HCT116 (cell line): Measurements from ENCODE around the gene ACTA2. TPM values are rescaled to one million over a fixed set of nuclear protein-coding genes. Genes with fewer than 3 reads are reported as not detected.

Experiments used
- ATAC-seq: fragments of 200-7000 bp; cut with Tn5 transposase; 2 replicates; pipeline ENCODE4 v1.9.1; 2020; ENCODE audit warnings: mild to moderate bottlenecking, moderate library complexity
- BruUV-seq: library from RNA; stranded (reverse); fragments of 400-500 nt; replicated peaks from 2 replicates; lab custom pipeline; 2021; lab: Mats Ljungman, UMichigan
- CTCF ChIA-PET: fragments of 300-600 bp; sonication (Branson Sonifier 250); formaldehyde crosslinking; loops from one replicate; lab custom pipeline; 2021; ENCODE audit warnings: antibody characterized with exemption; lab: Charles Lee
- POLR2A ChIA-PET: fragments of 300-600, 350-600 bp; sonication (Branson Sonifier 250); formaldehyde crosslinking; loops from one replicate; lab custom pipeline; 2021; ENCODE audit warnings: antibody characterized with exemption; lab: Charles Lee
- RAD21 ChIA-PET, 2 experiments: fragments of 300-600 bp; sonication (Branson Sonifier 250); formaldehyde crosslinking; loops; one replicate each; lab custom pipeline; 2023; ENCODE audit warnings: low total read pairs in 2 of 2; ENCODE audit not compliant: uncharacterized antibody in 2 of 2, unreplicated experiment in 2 of 2, low non-redundant PET in 1 of 2; lab: Charles Lee
- DNase-seq: peaks from one replicate; pipeline ENCODE4 v3.0.0-alpha.2; 2010; ENCODE audit warnings: low read depth, low spot score
- H2AFZ ChIP-seq: fragments of 200-600 bp; shearing (Covaris generic), sonication (generic); 2 replicates; pipeline ENCODE4 v1.6.1; 2017; ENCODE audit warnings: low read depth, mixed run types, mixed read lengths, antibody characterized with exemption, low read length; ENCODE audit not compliant: poor library complexity, severe bottlenecking
- H3K27ac ChIP-seq: 2 replicates; pipeline ENCODE4 v1.5.1; 2012; ENCODE audit warnings: low read depth, low read length
- H3K27me3 ChIP-seq: fragments of 200-600 bp; sonication (generic); 2 replicates; pipeline ENCODE4 v1.6.1; 2016; ENCODE audit warnings: mixed run types, low read length, mixed read lengths; ENCODE audit not compliant: insufficient read depth
- H3K36me3 ChIP-seq, 2 experiments: fragments of 200-500 bp in 1 of 2; fragments of 200-600 bp in 1 of 2; sonication (Bioruptor generic) in 1 of 2; sonication (generic) in 1 of 2; 2 replicates each; pipeline versions ENCODE4 v1.5.1 to v1.6.1; 2014 to 2016; ENCODE audit warnings: low read length in 2 of 2, inconsistent platforms in 1 of 2, mixed read lengths in 1 of 2, mixed run types in 1 of 2; ENCODE audit not compliant: insufficient read depth in 2 of 2, control insufficient read depth in 1 of 2
- H3K4me1 ChIP-seq, 2 experiments: fragments of 200-600 bp in 1 of 2; sonication (generic) in 1 of 2; 2 replicates each; pipeline versions ENCODE4 v1.5.1 to v1.6.1; 2012 to 2017; ENCODE audit warnings: low read length in 2 of 2, inconsistent platforms in 1 of 2, mild to moderate bottlenecking in 1 of 2, mixed read lengths in 1 of 2, mixed run types in 1 of 2, moderate library complexity in 1 of 2; ENCODE audit not compliant: insufficient read depth in 2 of 2, control insufficient read depth in 1 of 2
- H3K4me2 ChIP-seq: fragments of 200-600 bp; sonication (generic); 2 replicates; pipeline ENCODE4 v1.6.1; 2017; ENCODE audit warnings: mixed run types, low read length, mixed read lengths
- H3K4me3 ChIP-seq, 2 experiments: fragments of 200-600 bp in 1 of 2; sonication (generic) in 1 of 2; replicated peaks in 1 of 2; 2 replicates each; pipeline ENCODE4 v1.5.1; 2011 to 2016; ENCODE audit warnings: low read length in 2 of 2, control low read depth in 1 of 2, low read depth in 1 of 2, mild to moderate bottlenecking in 1 of 2, mixed read lengths in 1 of 2, mixed run types in 1 of 2
- H3K79me2 ChIP-seq: fragments of 200-600 bp; sonication (generic); 2 replicates; pipeline ENCODE4 v1.6.1; 2017; ENCODE audit warnings: mild to moderate bottlenecking, mixed run types, low read length, moderate library complexity, mixed read lengths; ENCODE audit not compliant: insufficient read depth
- H3K9ac ChIP-seq: fragments of 200-600 bp; sonication (generic); 2 replicates; pipeline ENCODE4 v1.6.1; 2016; ENCODE audit warnings: low read length, mixed read lengths
- H3K9me2 ChIP-seq: fragments of 200-600 bp; sonication (generic), shearing (Covaris generic); 2 replicates; pipeline ENCODE4 v1.6.1; 2017; ENCODE audit warnings: mixed run types, mild to moderate bottlenecking, moderate library complexity; ENCODE audit not compliant: insufficient read depth
- H3K9me3 ChIP-seq, 2 experiments: fragments of 200-500 bp in 1 of 2; fragments of 200-600 bp in 1 of 2; sonication (Bioruptor generic) in 1 of 2; sonication (generic) in 1 of 2; 2 replicates each; pipeline ENCODE4 v1.6.1; 2014 to 2017; ENCODE audit warnings: low read length in 2 of 2, mixed read lengths in 2 of 2, inconsistent platforms in 1 of 2, low read depth in 1 of 2, mild to moderate bottlenecking in 1 of 2, mixed run types in 1 of 2, moderate library complexity in 1 of 2; ENCODE audit not compliant: control insufficient read depth in 1 of 2, insufficient read depth in 1 of 2
- H4K20me1 ChIP-seq: fragments of 200-600 bp; sonication (generic), shearing (Covaris generic); 2 replicates; pipeline ENCODE4 v1.6.1; 2017; ENCODE audit warnings: mixed run types, mild to moderate bottlenecking, moderate library complexity; ENCODE audit not compliant: insufficient read depth
- ATF3 ChIP-seq: IDR thresholded peaks from 2 replicates; pipeline ENCODE4 v1.6.1; 2012
- CBX3 ChIP-seq: IDR thresholded peaks from 2 replicates; pipeline ENCODE4 v1.6.1; 2012; ENCODE audit warnings: low read depth
- CEBPB ChIP-seq: IDR thresholded peaks from 2 replicates; pipeline ENCODE4 v1.6.1; 2012; ENCODE audit warnings: low read depth
- ELF1 ChIP-seq: IDR thresholded peaks from 2 replicates; pipeline ENCODE4 v1.6.1; 2012; ENCODE audit warnings: low read depth, borderline replicate concordance
- FOSL1 ChIP-seq: IDR thresholded peaks from 2 replicates; pipeline ENCODE4 v1.6.1; 2012; ENCODE audit warnings: low read depth
- JUND ChIP-seq: IDR thresholded peaks from 2 replicates; pipeline ENCODE4 v1.6.1; 2012
- MAX ChIP-seq: IDR thresholded peaks from 2 replicates; pipeline ENCODE4 v1.6.1; 2012
- POLR2A ChIP-seq: IDR thresholded peaks from 2 replicates; pipeline ENCODE4 v1.7.0; 2011; ENCODE audit warnings: borderline replicate concordance; ENCODE audit not compliant: insufficient read depth, insufficient read length; ENCODE audit errors: extremely low read depth
- RAD21 ChIP-seq: IDR thresholded peaks from 2 replicates; pipeline ENCODE4 v1.6.1; 2012; ENCODE audit warnings: low read depth, mild to moderate bottlenecking
- SP1 ChIP-seq: IDR thresholded peaks from 2 replicates; pipeline ENCODE4 v1.6.1; 2012; ENCODE audit warnings: low read depth
- TCF7L2 ChIP-seq: IDR thresholded peaks from 2 replicates; pipeline ENCODE4 v1.7.0; 2011; ENCODE audit warnings: borderline replicate concordance, inconsistent platforms; ENCODE audit not compliant: insufficient read depth, insufficient read length; ENCODE audit errors: extremely low read depth
- YY1 ChIP-seq: IDR thresholded peaks from 2 replicates; pipeline ENCODE4 v1.6.1; 2011; ENCODE audit warnings: low read length, low read depth, moderate library complexity, mild to moderate bottlenecking; ENCODE audit not compliant: insufficient replicate concordance; ENCODE audit errors: extremely low read depth
- ZBTB33 ChIP-seq: IDR thresholded peaks from 2 replicates; pipeline ENCODE4 v1.6.1; 2011; ENCODE audit warnings: mild to moderate bottlenecking, low read length, moderate library complexity; ENCODE audit not compliant: insufficient replicate concordance; ENCODE audit errors: extremely low read depth
- ZNF274 ChIP-seq: fragments of 200-500 bp; sonication (Bioruptor generic); IDR thresholded peaks from 2 replicates; pipeline ENCODE4 v1.6.1; 2014; ENCODE audit warnings: mild to moderate bottlenecking, low read depth, low read length, inconsistent platforms
- intact Hi-C: fragments of 100-400 bp; cut with micrococcal nuclease; formaldehyde crosslinking; loops from 2 replicates; pipeline ENCODE4 v1.10.0; 2022
- total RNA-seq: library from RNA; stranded (reverse); gene quantifications from one replicate; pipeline ENCODE4 v1.2.1, GENCODE V29; 2021; ENCODE audit not compliant: unreplicated experiment

Gene ACTA2
- total RNA-seq, 1 experiment from 2014 or later: 9.4 TPM

- TSS peak; percentile 48 for BruUV-seq
Observed at GRCh38 chr10:88989824-88990383, 37.3 kb upstream of the ACTA2 start.

GRCh38 chr10:88989423-88989822 is 36.9 kb upstream of the ACTA2 start:
- Histone ChIP-seq H3K9me2 (no peaks in the 10 kb centered on the region), H3K27me3 (no peaks in the 10 kb centered on the region), H3K79me2 (no peaks in the 10 kb centered on the region), H3K27ac (no peak overlapping the region), H3K4me2 (no peak overlapping the region), H2AFZ (no peak overlapping the region), H4K20me1 (no peaks in the 10 kb centered on the region), H3K36me3 (no peaks in the 10 kb centered on the region), H3K9me3 (no peaks in the 10 kb centered on the region), H3K4me1 (peaks cover 0 to 21% of the 10 kb centered on the region in 2 experiments; a peak in 3 of 4 replicates), H3K4me3 (no peak overlapping the region), H3K9ac (no peak overlapping the region)
- ChIA-PET POLR2A (no interaction called here), RAD21 (no interaction called here), CTCF (interaction anchor here (1.5 to 2.3 kb wide), 2 partner anchors 55 to 57 kb away, joined by 6 to 13 read pairs; no protein-coding TSS in a partner anchor)
- intact Hi-C loops: no loop called here
- ATAC-seq (no peak), DNase-seq (no peak)
- TF ChIP-seq RAD21 (no peak), ZNF274 (no peak), JUND (no peak), MAX (no peak), SP1 (no peak), POLR2A (no peak), CEBPB (no peak), YY1 (no peak), ZBTB33 (no peak), CBX3 (no peak), ELF1 (no peak), ATF3 (no peak), TCF7L2 (no peak), FOSL1 (no peak)
- BruUV-seq: no TSS peak

More at GRCh38 chr10:88989824-88990383, 37.3 kb upstream of the ACTA2 start:
- Histone ChIP-seq H3K36me3 (no peaks in the 10 kb centered on the region), H4K20me1 (no peaks in the 10 kb centered on the region), H3K9me3 (no peaks in the 10 kb centered on the region), H3K27ac (peak overlapping the region; percentile 83), H3K4me3 (peak overlapping the region; percentile 73 to 89), H2AFZ (peak overlapping the region; percentile 82), H3K4me2 (peak overlapping the region; percentile 95), H3K79me2 (no peaks in the 10 kb centered on the region), H3K4me1 (peaks cover 0 to 21% of the 10 kb centered on the region in 2 experiments; a peak in 3 of 4 replicates), H3K9ac (peak overlapping the region; percentile 76), H3K9me2 (no peaks in the 10 kb centered on the region), H3K27me3 (no peaks in the 10 kb centered on the region)
- ChIA-PET CTCF (interaction anchor here (1.0 to 2.3 kb wide), 6 partner anchors 27 to 224 kb away, joined by 3 to 13 read pairs (median 4); no protein-coding TSS in a partner anchor), POLR2A (interaction anchor here (0.7 kb wide), 1 partner anchor 155 kb away, joined by 4 read pairs; no protein-coding TSS in a partner anchor), RAD21 (no interaction called here)
- ATAC-seq (no peak), DNase-seq (no peak)
- intact Hi-C loops: no loop called here
- TF ChIP-seq CEBPB (0 out of 2 replicates have a peak, but pooled peaks have one; percentile 17), JUND (no peak)
